ENCODE measurements around the gene CACNB4.

CACNB4 gene

GRCh38 chr2:151845481-151845880 lies 253.4 kb downstream of the CACNB4 start:
- peak; percentile 4 for DNase-seq

DNA sequence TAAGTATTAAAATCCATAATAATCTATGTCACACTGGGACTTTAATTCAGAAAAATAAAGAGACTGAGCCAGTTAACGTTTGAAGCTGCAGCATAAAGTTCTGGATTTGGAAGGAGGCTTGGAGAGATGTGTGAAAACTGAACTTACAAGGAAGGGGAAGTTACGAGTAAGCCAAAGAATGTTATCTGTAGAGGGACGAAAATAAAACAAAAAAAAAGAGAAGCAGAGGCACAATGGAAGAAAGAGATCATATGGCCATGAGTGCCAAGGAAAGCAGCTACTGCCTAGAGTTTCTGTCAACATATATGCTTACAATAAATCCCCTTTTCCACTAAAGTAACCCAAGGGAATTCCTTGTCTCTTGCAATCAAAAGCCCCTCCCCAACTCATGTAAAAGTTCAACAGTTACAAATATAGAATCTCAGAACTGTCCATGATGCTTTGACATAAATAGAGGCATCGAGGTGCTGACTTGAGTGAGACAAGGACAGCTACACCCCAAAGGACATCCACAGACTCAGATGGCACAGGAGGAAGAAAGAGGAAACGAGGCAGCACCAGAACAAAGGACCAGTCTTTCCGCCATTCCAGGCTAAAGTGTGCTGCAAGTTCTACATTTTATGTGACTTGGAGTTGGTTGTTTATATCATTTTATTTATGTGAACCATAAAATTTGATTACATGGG lies 254.5 kb downstream of the CACNB4 start:
- DNase-seq: no peak

- no peak for DNase-seq
These were observed 255.2 kb downstream of the CACNB4 start for GRCh38 chr2:151843691-151844061.

GRCh38 chr2:151842830-151843690 lies 255.8 kb downstream of the CACNB4 start:
- no peak for DNase-seq

DNA sequence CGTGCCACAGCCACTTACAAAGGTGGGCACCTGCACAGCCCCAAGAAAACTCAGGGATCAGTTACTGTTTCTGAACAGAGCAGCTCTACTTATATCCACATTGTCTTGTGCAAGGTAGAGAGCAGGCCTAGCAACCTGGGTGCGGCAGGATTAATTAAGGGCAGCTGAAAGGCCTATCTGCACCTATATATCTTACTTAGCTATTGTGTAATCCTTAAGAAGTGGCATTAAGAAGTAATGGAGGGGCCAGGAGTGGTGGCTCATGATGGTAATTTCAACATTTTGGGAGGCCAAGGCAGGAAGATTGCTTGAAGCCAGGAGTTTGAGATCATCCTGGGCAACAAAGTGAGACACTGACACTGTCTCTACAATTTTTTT lies 257.8 kb downstream of the CACNB4 start:
- DNase-seq: no peak

- DNase-seq: peak; percentile 95
These were observed 258.4 kb downstream of the CACNB4 start for GRCh38 chr2:151840216-151841046.

- DNase-seq: no peak
These were observed 260.9 kb downstream of the CACNB4 start for GRCh38 chr2:151837926-151838325.

GRCh38 chr2:151833984-151834383 lies 264.9 kb downstream of the CACNB4 start:
- no peak for DNase-seq

- no peak for DNase-seq
These were observed 267.9 kb downstream of the CACNB4 start for GRCh38 chr2:151830961-151831360.

- no peak for DNase-seq
These were observed 269.9 kb downstream of the CACNB4 start for GRCh38 chr2:151828890-151829324.

- DNase-seq: peak; percentile 82
These were observed 270.5 kb downstream of the CACNB4 start, which contains the start of gene ARL5A for GRCh38 chr2:151828143-151828889. TSS of gene ARL5A (minus strand) at chr2:151828421. CDS start at chr2:151828176, 245 bp downstream.

DNA sequence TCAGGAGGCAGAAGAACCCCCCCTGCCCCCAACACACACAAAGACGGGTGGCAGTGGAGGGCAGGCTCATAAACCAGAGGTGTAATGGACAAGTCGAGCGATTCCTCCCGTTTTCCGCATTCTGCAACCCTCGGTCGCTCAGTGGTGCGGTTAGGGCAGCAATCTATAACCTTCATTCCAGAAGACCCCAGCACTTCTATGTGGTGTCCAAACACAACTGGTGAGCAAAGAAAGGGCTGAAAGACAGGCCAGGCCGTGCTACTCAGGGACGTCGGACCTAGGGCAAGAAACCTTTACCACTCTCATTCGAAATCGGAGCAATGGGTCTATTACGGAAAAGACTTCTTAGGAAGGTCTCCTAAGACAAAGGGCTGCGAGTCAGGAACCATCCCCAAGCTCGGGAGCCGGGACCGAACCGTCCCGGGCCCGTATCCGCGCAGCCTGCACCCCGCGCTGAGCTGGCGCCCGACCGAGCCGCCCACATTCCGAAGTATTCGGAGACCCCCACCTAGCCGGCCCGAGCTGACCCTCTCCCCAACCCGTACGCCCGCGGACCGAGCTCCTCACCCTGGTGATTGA lies 271.2 kb downstream of the CACNB4 start:
- DNase-seq: peak; percentile 10

DNA sequence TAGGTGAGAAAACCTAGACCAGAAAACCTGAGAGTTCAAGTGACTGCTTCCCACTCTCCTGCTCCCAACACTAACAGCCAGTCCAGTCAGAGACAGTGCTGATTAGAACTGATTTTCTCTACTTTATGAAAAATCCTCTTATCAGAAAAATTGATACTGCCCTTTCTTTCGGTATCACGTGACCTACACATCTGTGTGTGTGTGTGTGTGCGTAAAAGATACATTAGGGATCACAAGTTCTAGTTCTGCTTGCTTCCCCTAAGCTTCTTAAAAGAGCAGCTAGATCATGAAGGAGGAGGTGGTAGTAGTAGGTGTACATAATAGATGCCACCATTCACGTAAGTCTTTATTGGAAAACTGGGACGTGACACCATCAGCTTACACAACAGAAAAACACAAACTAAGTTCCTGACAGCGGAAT lies 272.1 kb downstream of the CACNB4 start:
- no peak for DNase-seq

- no peak for DNase-seq
These were observed 274.0 kb downstream of the CACNB4 start for GRCh38 chr2:151824886-151825285.

DNA sequence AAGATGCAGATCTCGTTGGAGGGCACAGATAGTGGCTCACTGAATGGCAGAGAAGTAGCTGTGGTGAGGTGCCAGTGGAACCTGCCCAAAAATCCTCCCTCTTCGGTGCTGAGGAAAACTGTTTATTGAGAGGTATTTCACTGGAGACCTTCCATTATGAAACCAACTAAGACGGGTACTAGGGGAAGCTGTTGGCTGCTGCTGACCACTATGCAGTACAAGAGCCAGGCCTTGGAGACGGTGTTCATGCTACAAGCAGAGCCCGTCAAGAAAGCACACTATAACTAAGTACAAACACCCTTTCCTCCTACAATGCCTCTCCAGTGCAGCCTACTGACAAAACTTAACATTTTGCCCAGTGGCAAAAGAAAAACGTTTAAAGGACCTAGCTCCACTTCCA lies 275.2 kb downstream of the CACNB4 start:
- DNase-seq: no peak

DNA sequence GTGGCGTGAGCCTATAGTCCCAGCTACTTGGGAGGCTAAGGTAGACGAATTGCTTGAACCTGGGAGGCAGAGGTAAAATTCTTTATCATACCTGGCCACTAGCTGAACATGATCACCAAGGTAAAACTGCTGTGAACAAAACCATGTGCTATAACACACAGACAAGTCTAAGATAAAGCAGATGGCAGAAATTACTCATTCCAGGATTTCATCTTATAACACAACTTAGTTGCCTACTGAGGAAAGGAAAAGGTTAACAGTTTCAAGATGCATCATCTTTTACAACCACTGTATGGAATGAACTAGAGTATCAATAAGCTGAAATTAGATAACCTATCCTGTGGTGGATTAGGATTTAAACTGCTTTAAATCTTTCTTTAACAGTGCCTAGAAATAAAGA lies 278.9 kb downstream of the CACNB4 start:
- DNase-seq: no peak

GRCh38 chr2:151817929-151818328 lies 280.9 kb downstream of the CACNB4 start:
- DNase-seq: no peak

DNA sequence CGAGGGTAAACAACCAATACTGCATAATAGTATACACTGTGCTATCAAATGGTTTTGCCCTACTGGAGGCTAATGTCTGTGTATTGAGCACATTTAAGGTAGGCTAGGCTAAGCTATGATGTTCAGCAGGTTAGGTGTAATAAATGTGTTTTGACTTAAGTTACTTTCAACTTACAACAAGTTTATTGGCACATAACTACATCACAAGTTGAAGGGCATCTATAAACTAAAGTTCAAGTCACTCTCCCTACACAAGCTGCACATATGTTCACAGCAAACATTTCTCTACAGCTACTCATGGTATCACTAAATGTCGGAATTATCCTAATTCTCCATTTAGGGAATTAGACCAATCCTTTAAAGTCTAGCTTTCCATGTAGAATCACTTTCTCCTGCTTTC lies 282.0 kb downstream of the CACNB4 start:
- no peak for DNase-seq

DNA sequence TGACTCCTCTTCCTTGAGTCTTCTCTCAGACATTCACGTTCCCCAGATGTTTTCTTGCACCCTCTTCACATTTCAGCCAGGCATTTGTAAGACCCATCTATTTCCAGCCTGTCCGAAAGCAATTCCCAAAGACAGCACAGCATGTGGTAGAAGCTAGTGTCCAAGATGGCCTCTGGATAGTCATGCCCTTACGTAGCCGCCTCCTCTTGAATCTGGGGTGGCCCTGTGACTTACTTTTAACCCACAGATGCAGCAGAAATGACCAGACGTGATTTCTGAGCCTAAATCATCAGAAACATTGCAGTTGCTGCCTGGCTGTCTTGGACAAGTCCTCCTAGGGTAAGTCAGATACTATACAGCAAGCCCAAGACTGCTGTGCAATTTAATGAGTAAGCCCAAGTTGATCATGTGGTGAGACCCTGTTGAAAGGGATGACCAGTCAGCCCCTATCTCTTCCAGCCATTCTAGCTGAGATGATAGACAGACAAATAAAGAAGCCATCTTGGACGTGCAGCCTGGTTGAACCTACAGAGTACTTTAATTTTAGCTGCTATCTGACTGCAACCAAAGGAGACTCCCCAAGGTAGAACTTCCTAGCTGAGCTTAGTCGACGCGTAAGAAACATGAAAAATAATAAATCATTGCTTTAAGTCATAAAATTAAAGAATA lies 282.9 kb downstream of the CACNB4 start:
- DNase-seq: no peak

DNA sequence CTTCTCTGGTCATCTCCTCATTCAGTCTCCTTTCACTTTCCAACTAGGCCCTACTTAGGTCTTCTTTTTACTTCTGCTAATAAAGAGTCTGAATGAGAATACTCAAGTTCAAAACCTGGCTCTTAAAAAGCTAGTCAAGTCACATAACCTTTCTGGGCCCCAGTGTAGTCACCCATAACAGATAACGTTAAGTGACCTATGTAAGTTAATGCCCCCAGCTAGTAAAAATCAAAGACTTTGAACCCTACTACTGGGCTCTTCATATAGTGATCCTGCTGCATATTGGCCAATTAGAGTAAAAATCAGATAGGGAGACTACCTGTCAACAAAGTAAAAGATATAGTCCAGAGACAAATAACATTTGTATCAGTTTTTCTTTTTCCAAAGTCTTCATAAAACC lies 288.4 kb downstream of the CACNB4 start:
- no peak for DNase-seq

- DNase-seq: no peak
These were observed 289.8 kb downstream of the CACNB4 start for GRCh38 chr2:151809073-151809383.

Data from NCI-H1105 treated with DMSO at 0.1 percent for 48 hours (cell line).